GM21723 (cell line): ENCODE data around the gene GHITM.
A peak's percentile ranks its signal among the peaks of the same experiment; 100 is the strongest.
"Not testable (repeated sequence)": the region's sequence is repeated elsewhere in the genome, so short reads cannot be mapped to it uniquely, and the experiment has no call there.

Experiments used
- ATAC-seq: cut with Tn5 transposase; IDR thresholded peaks from one replicate; pipeline ENCODE4 v1.9.1; 2021; ENCODE audit warnings: mild to moderate bottlenecking, moderate library complexity; ENCODE audit not compliant: unreplicated experiment

The GHITM gene

GRCh38 chr10:84139126-84140035, at the start of gene GHITM:
TSS of gene GHITM (plus strand) at chr10:84139509. CDS start at chr10:84141501, 1,992 bp downstream.
- peak; percentile 99 for ATAC-seq

- ATAC-seq, result no peak
Measured at GRCh38 chr10:84095811-84096497, 43.4 kb upstream of the GHITM start.

GRCh38 chr10:84097787-84098353, 41.4 kb upstream of the GHITM start:
- ATAC-seq, result no peak

- ATAC-seq, result no peak
Measured at GRCh38 chr10:84098667-84099066, 40.6 kb upstream of the GHITM start.

- no peak for ATAC-seq
Measured at GRCh38 chr10:84101042-84101441, 38.3 kb upstream of the GHITM start.

- no peak for ATAC-seq
Measured at GRCh38 chr10:84108797-84109196, 30.5 kb upstream of the GHITM start.

- not testable (repeated sequence) for ATAC-seq
Measured at GRCh38 chr10:84109772-84110171, 29.5 kb upstream of the GHITM start.

- not testable (repeated sequence) for ATAC-seq
Measured at GRCh38 chr10:84113468-84113867, 25.8 kb upstream of the GHITM start.

- ATAC-seq, result no peak
Measured at GRCh38 chr10:84114088-84114667, 25.1 kb upstream of the GHITM start.

- ATAC-seq, result not testable (repeated sequence)
Measured at GRCh38 chr10:84117204-84117603, 22.1 kb upstream of the GHITM start.

GRCh38 chr10:84117686-84118394, 21.5 kb upstream of the GHITM start:
- ATAC-seq, result no peak

- no peak for ATAC-seq
Measured at GRCh38 chr10:84118395-84119006, 20.8 kb upstream of the GHITM start.

GRCh38 chr10:84123362-84123761, 15.9 kb upstream of the GHITM start:
- ATAC-seq, result no peak

GRCh38 chr10:84125910-84126784, 13.2 kb upstream of the GHITM start:
- ATAC-seq, result not testable (repeated sequence)

GRCh38 chr10:84126785-84127167, 12.5 kb upstream of the GHITM start:
- ATAC-seq, result no peak

- no peak for ATAC-seq
Measured at GRCh38 chr10:84135836-84136235, 3.5 kb upstream of the GHITM start.

- ATAC-seq, result no peak
Measured at GRCh38 chr10:84137811-84138210, 1.5 kb upstream of the GHITM start.

- no peak for ATAC-seq
Measured at GRCh38 chr10:84138478-84139125, 707 bp upstream of the GHITM start.

GRCh38 chr10:84140036-84140379, 699 bp downstream of the GHITM start:
- ATAC-seq, result peak; percentile 0
